Measurements from ENCODE around the gene PTPRD.

- TF ChIP-seq CTCF (IDR thresholded peaks at IDR 0.05) (no peak), EZH2phosphoT487 (IDR thresholded peaks at IDR 0.05) (no peak), EZH2 (IDR thresholded peaks at IDR 0.05) (no peak)
Measured at GRCh38 chr9:9574080-9574479, 1038.7 kb downstream of the PTPRD start.

Measured in neural progenitor cell (in vitro differentiated cells).